Activated CD4-positive, alpha-beta T cell treated with anti-CD3 and anti-CD28 coated beads for 36 hours (primary cell): ENCODE measurements around the gene TFAP2B. TPM values are rescaled to one million over a fixed set of nuclear protein-coding genes. Genes with fewer than 3 reads are reported as not detected.

Experiments used
- ATAC-seq: fragments of 200-7000 bp; cut with Tn5 transposase; one replicate; pipeline ENCODE4 v1.10.0; 2021; ENCODE audit warnings: mild to moderate bottlenecking, moderate library complexity
- CTCF ChIA-PET: fragments of 350-600 bp; sonication (Branson Sonifier 250); formaldehyde crosslinking; loops from one replicate; lab custom pipeline; 2021; ENCODE audit warnings: antibody characterized with exemption; lab: Charles Lee
- POLR2A ChIA-PET: fragments of 350-600 bp; sonication (Branson Sonifier 250); formaldehyde crosslinking; loops from one replicate; lab custom pipeline; 2021; ENCODE audit warnings: antibody characterized with exemption, inconsistent platforms; lab: Charles Lee
- DNase-seq: peaks from one replicate; pipeline ENCODE4 v3.0.0-alpha.2; 2020
- H3K27ac Mint-ChIP-seq: one replicate; pipeline ENCODE4 v1.8.0; 2021; ENCODE audit warnings: mixed read lengths
- H3K27me3 Mint-ChIP-seq: one replicate; pipeline ENCODE4 v1.8.0; 2021; ENCODE audit warnings: mixed read lengths
- H3K36me3 Mint-ChIP-seq: one replicate; pipeline ENCODE4 v1.8.0; 2021; ENCODE audit warnings: low read depth, mixed read lengths
- H3K4me1 Mint-ChIP-seq: one replicate; pipeline ENCODE4 v1.8.0; 2021; ENCODE audit warnings: mixed read lengths
- H3K4me3 Mint-ChIP-seq: one replicate; pipeline ENCODE4 v1.8.0; 2021; ENCODE audit warnings: mild to moderate bottlenecking, moderate library complexity, mixed read lengths
- H3K9me3 Mint-ChIP-seq: one replicate; pipeline ENCODE4 v1.8.0; 2021; ENCODE audit warnings: low read depth, mixed read lengths
- intact Hi-C, 2 experiments: fragments of 100-400 bp; cut with DNase I in 1 of 2; cut with micrococcal nuclease in 1 of 2; formaldehyde crosslinking; loops; one replicate each; pipeline versions ENCODE4 v1.14.2 to v1.15.1; 2022 to 2024; cut with DNase I, micrococcal nuclease
- total RNA-seq, 2 experiments: library from RNA; stranded (reverse); gene quantifications; one replicate each; pipeline ENCODE4 v1.2.3, GENCODE V29; 2021

The TFAP2B gene
- total RNA-seq, 2 experiments from 2014 or later, result not detected

DNA sequence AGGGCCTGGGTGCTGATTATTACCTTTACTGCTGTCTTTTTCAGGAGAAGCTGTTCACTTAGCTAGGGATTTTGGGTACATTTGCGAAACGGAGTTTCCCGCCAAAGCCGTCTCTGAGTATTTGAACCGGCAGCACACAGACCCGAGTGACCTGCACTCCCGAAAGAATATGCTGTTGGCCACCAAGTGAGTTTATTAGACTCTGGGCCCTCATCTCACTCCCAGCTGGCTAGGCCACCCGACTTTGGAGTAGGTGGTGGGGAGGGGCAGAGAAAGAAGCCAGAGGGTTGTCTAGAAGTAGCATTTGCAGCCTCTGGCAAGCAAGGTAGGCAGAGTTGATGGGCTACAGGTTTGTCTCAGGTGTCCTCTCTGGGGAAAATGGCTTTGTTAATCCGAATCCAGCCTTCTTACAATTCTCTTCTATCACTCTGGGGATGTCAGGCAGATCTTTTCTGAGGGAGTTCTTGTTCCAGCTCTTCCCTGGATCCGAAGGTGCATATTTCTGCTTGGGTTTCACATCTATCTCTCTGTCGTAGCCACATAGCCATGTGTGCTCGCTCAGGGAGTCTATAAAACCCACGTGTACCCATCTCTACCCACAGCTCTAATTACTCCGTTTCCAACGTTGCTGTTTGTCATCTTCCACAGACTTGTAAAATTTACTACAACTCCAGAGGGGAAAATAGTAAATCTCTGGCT, 21.6 kb downstream of the TFAP2B start:
- no peak overlapping the region for H3K27ac Mint-ChIP-seq
- ATAC-seq, result no peak

DNA sequence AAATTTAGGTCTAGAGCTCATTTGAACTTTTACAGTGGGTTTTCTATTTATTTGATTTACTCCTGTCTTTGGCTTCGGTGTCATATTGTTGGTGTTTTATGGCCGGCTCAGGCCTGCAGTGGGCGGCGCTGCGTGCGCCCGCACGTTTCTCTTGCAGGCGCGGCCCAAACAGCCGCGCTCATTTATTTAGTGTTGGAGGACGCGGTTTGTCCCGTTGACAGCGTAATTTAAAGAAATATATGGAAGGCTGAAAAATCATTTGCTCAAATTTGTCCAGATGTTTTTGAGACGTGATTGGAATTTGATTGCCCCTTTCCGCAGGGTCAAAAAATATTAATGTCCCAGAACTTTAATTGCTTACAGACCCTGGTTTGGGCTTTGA, 22.1 kb downstream of the TFAP2B start:
- Mint-ChIP-seq H3K27me3 (peaks cover 73% of the 10 kb centered on the region), H3K9me3 (no peaks in the 10 kb centered on the region)
- POLR2A ChIA-PET, result no interaction called here

More for the DNA sequence above, 21.6 kb downstream of the TFAP2B start:
- no peaks in the 10 kb centered on the region for H3K36me3 Mint-ChIP-seq
- DNase-seq, result no peak
- no peak overlapping the region for H3K4me3 Mint-ChIP-seq
- ChIA-PET POLR2A (no interaction called here), CTCF (no interaction called here)
- H3K27me3 Mint-ChIP-seq, result peaks cover 75% of the 10 kb centered on the region
- no peaks in the 10 kb centered on the region for H3K9me3 Mint-ChIP-seq
- intact Hi-C loops, result no loop called here
- no peaks in the 10 kb centered on the region for H3K4me1 Mint-ChIP-seq

DNA sequence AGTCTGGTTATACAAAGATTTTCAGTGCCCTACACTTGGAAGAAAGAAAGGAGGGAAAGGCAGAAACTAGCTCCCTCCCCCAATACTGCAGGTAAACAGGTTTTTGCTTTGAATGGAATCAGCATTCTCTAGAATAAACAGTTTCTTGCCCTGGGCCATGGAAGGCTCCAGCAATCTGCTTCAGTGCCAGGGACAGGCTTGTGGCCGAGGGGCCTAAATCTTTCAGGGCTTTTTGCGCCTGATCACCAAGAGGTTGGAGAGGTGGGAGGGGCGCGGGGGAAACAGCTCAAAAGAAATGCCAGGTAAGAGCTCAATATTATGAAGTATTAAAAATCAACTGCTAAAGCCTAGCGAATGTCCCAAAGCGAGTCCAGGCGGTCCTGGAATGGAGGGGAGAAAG, 23.8 kb downstream of the TFAP2B start:
- Mint-ChIP-seq H3K9me3 (no peaks in the 10 kb centered on the region), H3K27ac (no peak overlapping the region), H3K4me1 (no peaks in the 10 kb centered on the region), H3K4me3 (no peak overlapping the region), H3K27me3 (peaks cover 76% of the 10 kb centered on the region), H3K36me3 (no peaks in the 10 kb centered on the region)
- ChIA-PET POLR2A (interaction anchor here (0.6 kb wide), 1 partner anchor 60 kb away, joined by 3 read pairs; no protein-coding TSS in a partner anchor), CTCF (interaction anchor here (0.7 kb wide), 1 partner anchor 1168 kb away, joined by 3 read pairs; no protein-coding TSS in a partner anchor)
- intact Hi-C loops, result no loop called here
- DNase-seq (no peak), ATAC-seq (no peak)

More for the DNA sequence above, 22.1 kb downstream of the TFAP2B start:
- no peak overlapping the region for H3K27ac Mint-ChIP-seq
- DNase-seq, result no peak
- H3K4me3 Mint-ChIP-seq, result no peak overlapping the region
- ATAC-seq, result no peak
- intact Hi-C loops, result no loop called here
- CTCF ChIA-PET, result no interaction called here
- H3K4me1 Mint-ChIP-seq, result no peaks in the 10 kb centered on the region
- no peaks in the 10 kb centered on the region for H3K36me3 Mint-ChIP-seq

DNA sequence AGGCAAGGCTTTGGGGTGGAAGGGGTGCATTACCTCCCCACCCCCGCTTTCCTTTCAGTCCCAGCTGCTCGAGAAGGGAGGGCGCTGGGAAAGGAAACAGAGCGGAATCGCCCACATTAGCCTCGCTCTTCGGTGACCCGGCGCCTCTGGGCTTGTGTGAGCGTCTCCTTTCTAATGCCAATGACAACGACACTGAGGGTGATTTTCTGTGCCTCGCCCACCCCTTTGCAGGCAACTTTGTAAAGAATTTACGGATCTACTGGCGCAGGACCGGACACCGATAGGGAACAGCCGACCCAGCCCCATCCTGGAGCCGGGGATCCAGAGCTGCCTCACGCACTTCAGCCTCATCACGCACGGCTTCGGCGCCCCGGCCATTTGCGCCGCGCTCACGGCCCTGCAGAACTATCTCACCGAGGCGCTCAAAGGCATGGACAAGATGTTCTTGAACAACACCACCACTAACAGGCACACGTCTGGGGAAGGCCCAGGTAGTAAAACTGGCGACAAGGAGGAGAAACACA, 24.3 kb downstream of the TFAP2B start:
- DNase-seq (no peak), ATAC-seq (no peak)
- H3K27me3 Mint-ChIP-seq, result peaks cover 75% of the 10 kb centered on the region
- ChIA-PET POLR2A (no interaction called here), CTCF (interaction anchor here (0.7 kb wide), 1 partner anchor 1167 kb away, joined by 3 read pairs; no protein-coding TSS in a partner anchor)
- intact Hi-C loops, result no loop called here
- no peak overlapping the region for H3K4me3 Mint-ChIP-seq
- no peak overlapping the region for H3K27ac Mint-ChIP-seq
- no peaks in the 10 kb centered on the region for H3K9me3 Mint-ChIP-seq
- H3K36me3 Mint-ChIP-seq, result no peaks in the 10 kb centered on the region
- no peaks in the 10 kb centered on the region for H3K4me1 Mint-ChIP-seq

- ATAC-seq (no peak), DNase-seq (no peak)
- no peaks in the 10 kb centered on the region for H3K9me3 Mint-ChIP-seq
- CTCF ChIA-PET, result interaction anchor here (1.0 kb wide), 1 partner anchor 28 kb away, joined by 3 read pairs; no protein-coding TSS in a partner anchor
- no peak overlapping the region for H3K27ac Mint-ChIP-seq
- no peaks in the 10 kb centered on the region for H3K4me1 Mint-ChIP-seq
- no peak overlapping the region for H3K4me3 Mint-ChIP-seq
- POLR2A ChIA-PET, result no interaction called here
- H3K27me3 Mint-ChIP-seq, result peaks cover 70% of the 10 kb centered on the region
- intact Hi-C loops, result loop anchor here in 1 of 2 experiments (2.0 kb wide), 1 partner anchor 23 kb away; no protein-coding TSS in a partner anchor
- no peaks in the 10 kb centered on the region for H3K36me3 Mint-ChIP-seq
Measured at GRCh38 chr6:50843842-50844241, 25.2 kb downstream of the TFAP2B start.

GRCh38 chr6:50845499-50846143, 26.9 kb downstream of the TFAP2B start:
- ATAC-seq (no peak), DNase-seq (no peak)
- no peaks in the 10 kb centered on the region for H3K4me1 Mint-ChIP-seq
- no peaks in the 10 kb centered on the region for H3K36me3 Mint-ChIP-seq
- H3K9me3 Mint-ChIP-seq, result no peaks in the 10 kb centered on the region
- POLR2A ChIA-PET, result no interaction called here
- H3K4me3 Mint-ChIP-seq, result no peak overlapping the region
- peaks cover 72% of the 10 kb centered on the region for H3K27me3 Mint-ChIP-seq
- CTCF ChIA-PET, result no interaction called here
- no peak overlapping the region for H3K27ac Mint-ChIP-seq
- intact Hi-C loops, result loop anchor here in 1 of 2 experiments (2.0 to 5.0 kb wide), 2 partner anchors 25 to 123 kb away; no protein-coding TSS in a partner anchor

GRCh38 chr6:50846144-50846851, 27.6 kb downstream of the TFAP2B start:
- DNase-seq (no peak), ATAC-seq (no peak)
- H3K4me3 Mint-ChIP-seq, result no peak overlapping the region
- H3K9me3 Mint-ChIP-seq, result no peaks in the 10 kb centered on the region
- no peaks in the 10 kb centered on the region for H3K36me3 Mint-ChIP-seq
- ChIA-PET POLR2A (no interaction called here), CTCF (no interaction called here)
- no peaks in the 10 kb centered on the region for H3K4me1 Mint-ChIP-seq
- H3K27ac Mint-ChIP-seq, result no peak overlapping the region
- peaks cover 73% of the 10 kb centered on the region for H3K27me3 Mint-ChIP-seq
- intact Hi-C loops, result loop anchor here in 1 of 2 experiments (5.0 kb wide), 1 partner anchor 124 kb away; no protein-coding TSS in a partner anchor

DNA sequence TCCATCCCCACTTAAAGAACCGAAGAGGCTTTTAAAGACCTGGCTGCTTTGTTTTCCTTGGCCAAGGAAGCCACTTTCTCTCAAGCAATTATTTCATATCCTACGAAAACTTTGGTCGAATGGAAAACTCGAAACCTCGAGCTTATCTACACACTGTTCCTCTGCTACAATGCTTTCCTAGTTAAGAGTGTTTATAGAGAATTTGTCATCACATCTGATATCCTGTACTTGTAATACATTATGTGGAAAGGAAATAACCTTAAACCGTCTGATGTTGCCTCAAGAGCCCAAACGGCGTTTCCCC, 28.1 kb downstream of the TFAP2B start:
- H3K27ac Mint-ChIP-seq, result no peak overlapping the region
- intact Hi-C loops, result loop anchor here in 1 of 2 experiments (5.0 kb wide), 1 partner anchor 125 kb away; no protein-coding TSS in a partner anchor
- H3K9me3 Mint-ChIP-seq, result no peaks in the 10 kb centered on the region
- H3K4me1 Mint-ChIP-seq, result no peaks in the 10 kb centered on the region
- ChIA-PET POLR2A (no interaction called here), CTCF (interaction anchor here (0.7 kb wide), 1 partner anchor 10 kb away, joined by 3 read pairs; no protein-coding TSS in a partner anchor)
- DNase-seq (no peak), ATAC-seq (no peak)
- H3K27me3 Mint-ChIP-seq, result peaks cover 72% of the 10 kb centered on the region
- no peaks in the 10 kb centered on the region for H3K36me3 Mint-ChIP-seq
- H3K4me3 Mint-ChIP-seq, result no peak overlapping the region

DNA sequence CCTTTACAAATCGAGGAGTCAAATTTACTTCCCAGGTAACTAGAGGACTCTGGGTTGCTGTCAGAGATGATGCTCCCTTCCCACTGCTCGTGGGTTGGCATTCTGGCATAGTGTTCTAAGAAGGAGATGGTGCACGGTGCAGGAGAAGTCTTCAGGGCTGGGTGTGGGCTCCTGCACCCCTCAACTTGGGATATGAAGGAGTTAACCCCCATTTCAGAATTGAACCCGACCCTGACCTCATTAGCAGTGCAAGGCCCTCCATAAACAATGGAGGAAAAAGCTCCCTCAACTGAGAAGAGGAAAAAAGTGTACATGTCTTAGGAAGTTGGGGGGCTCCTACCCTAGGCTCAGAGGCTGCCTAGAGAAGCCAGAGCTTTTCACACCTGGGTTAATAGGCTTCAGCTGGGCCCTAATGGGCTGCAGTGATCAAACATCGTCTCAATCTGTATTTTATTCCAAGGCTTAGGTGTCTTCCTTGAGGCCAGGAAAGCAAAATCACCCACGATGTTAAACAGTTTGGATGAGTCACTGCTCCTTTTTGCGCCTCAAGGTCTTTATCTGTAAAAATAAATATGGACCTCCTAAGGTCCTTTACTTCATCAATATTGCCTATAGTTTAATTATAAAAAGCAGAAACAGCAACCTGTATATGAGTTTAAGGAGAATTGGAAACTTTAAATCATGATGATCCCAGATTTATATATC, 29.4 kb downstream of the TFAP2B start:
- intact Hi-C loops, result loop anchor here in 1 of 2 experiments (5.0 kb wide), 1 partner anchor 126 kb away; no protein-coding TSS in a partner anchor
- no peaks in the 10 kb centered on the region for H3K36me3 Mint-ChIP-seq
- ChIA-PET CTCF (no interaction called here), POLR2A (no interaction called here)
- H3K9me3 Mint-ChIP-seq, result no peaks in the 10 kb centered on the region
- no peak overlapping the region for H3K27ac Mint-ChIP-seq
- peaks cover 76% of the 10 kb centered on the region for H3K27me3 Mint-ChIP-seq
- DNase-seq (no peak), ATAC-seq (no peak)
- H3K4me3 Mint-ChIP-seq, result no peak overlapping the region
- no peaks in the 10 kb centered on the region for H3K4me1 Mint-ChIP-seq

- ChIA-PET CTCF (no interaction called here), POLR2A (no interaction called here)
- Mint-ChIP-seq H3K9me3 (no peaks in the 10 kb centered on the region), H3K36me3 (no peaks in the 10 kb centered on the region), H3K27me3 (peaks cover 72% of the 10 kb centered on the region), H3K27ac (no peak overlapping the region), H3K4me1 (no peaks in the 10 kb centered on the region), H3K4me3 (no peak overlapping the region)
- intact Hi-C loops, result loop anchor here in 1 of 2 experiments (5.0 kb wide), 1 partner anchor 127 kb away; no protein-coding TSS in a partner anchor
- DNase-seq (no peak), ATAC-seq (no peak)
Measured at GRCh38 chr6:50848989-50849795, 30.5 kb downstream of the TFAP2B start.
